ENCODE data around the gene NKAIN4.

DNA sequence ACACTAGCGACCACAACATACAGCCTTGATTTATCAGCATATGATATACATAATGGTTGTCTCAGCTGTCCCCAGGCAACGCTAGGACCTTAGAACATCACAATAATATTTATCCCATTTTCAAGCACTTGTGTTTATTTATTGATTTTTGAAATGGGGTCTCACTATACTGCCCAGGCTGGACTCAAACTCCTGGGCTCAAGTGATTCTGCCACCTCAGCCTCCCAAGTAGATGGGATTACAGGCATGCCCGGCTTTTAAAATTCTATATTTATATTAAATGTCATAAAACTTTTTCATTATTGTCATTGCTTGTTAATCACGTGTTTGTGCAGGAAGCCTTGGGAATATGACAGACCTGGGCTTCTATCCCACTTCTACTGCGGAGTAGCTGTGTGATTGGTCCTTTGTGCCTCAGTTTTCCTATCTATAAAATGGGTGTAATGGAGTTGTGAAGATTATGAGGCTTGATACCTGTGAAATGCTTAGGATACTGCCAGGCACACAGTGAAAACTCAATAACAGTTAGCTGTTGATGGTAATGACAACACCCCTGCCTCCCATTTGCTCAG is 48.9 kb upstream of the NKAIN4 start:
- TF ChIP-seq, protein P1, sequence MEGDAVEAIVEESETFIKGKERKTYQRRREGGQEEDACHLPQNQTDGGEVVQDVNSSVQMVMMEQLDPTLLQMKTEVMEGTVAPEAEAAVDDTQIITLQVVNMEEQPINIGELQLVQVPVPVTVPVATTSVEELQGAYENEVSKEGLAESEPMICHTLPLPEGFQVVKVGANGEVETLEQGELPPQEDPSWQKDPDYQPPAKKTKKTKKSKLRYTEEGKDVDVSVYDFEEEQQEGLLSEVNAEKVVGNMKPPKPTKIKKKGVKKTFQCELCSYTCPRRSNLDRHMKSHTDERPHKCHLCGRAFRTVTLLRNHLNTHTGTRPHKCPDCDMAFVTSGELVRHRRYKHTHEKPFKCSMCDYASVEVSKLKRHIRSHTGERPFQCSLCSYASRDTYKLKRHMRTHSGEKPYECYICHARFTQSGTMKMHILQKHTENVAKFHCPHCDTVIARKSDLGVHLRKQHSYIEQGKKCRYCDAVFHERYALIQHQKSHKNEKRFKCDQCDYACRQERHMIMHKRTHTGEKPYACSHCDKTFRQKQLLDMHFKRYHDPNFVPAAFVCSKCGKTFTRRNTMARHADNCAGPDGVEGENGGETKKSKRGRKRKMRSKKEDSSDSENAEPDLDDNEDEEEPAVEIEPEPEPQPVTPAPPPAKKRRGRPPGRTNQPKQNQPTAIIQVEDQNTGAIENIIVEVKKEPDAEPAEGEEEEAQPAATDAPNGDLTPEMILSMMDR (conservative IDR thresholded peaks at IDR 0.05; ENCODE audit: low read depth in 2 of 2): no peak
- TF ChIP-seq EZH2 (IDR thresholded peaks at IDR 0.05; ENCODE audit: low read depth, unreplicated experiment) (no peak), JUNB (IDR thresholded peaks at IDR 0.05; ENCODE audit: unreplicated experiment) (no peak), POLR2AphosphoS5 (IDR thresholded peaks at IDR 0.05; ENCODE audit: low read depth) (no peak), EZH2phosphoT487 (IDR thresholded peaks at IDR 0.05; ENCODE audit: unreplicated experiment) (no peak), STAT1 (IDR thresholded peaks at IDR 0.05; ENCODE audit: unreplicated experiment) (no peak), CREB1 (CRISPR knock-in tag; IDR thresholded peaks at IDR 0.05; ENCODE audit: low read depth) (no peak), ZNF331 (CRISPR knock-in tag; IDR thresholded peaks at IDR 0.05; ENCODE audit: low read depth) (no peak), ZNF114 (CRISPR knock-in tag; IDR thresholded peaks at IDR 0.05) (no peak)
- TF ChIP-seq, protein P2, sequence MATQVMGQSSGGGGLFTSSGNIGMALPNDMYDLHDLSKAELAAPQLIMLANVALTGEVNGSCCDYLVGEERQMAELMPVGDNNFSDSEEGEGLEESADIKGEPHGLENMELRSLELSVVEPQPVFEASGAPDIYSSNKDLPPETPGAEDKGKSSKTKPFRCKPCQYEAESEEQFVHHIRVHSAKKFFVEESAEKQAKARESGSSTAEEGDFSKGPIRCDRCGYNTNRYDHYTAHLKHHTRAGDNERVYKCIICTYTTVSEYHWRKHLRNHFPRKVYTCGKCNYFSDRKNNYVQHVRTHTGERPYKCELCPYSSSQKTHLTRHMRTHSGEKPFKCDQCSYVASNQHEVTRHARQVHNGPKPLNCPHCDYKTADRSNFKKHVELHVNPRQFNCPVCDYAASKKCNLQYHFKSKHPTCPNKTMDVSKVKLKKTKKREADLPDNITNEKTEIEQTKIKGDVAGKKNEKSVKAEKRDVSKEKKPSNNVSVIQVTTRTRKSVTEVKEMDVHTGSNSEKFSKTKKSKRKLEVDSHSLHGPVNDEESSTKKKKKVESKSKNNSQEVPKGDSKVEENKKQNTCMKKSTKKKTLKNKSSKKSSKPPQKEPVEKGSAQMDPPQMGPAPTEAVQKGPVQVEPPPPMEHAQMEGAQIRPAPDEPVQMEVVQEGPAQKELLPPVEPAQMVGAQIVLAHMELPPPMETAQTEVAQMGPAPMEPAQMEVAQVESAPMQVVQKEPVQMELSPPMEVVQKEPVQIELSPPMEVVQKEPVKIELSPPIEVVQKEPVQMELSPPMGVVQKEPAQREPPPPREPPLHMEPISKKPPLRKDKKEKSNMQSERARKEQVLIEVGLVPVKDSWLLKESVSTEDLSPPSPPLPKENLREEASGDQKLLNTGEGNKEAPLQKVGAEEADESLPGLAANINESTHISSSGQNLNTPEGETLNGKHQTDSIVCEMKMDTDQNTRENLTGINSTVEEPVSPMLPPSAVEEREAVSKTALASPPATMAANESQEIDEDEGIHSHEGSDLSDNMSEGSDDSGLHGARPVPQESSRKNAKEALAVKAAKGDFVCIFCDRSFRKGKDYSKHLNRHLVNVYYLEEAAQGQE (IDR thresholded peaks at IDR 0.05; ENCODE audit: unreplicated experiment): no peak
- TF ChIP-seq, protein P3, sequence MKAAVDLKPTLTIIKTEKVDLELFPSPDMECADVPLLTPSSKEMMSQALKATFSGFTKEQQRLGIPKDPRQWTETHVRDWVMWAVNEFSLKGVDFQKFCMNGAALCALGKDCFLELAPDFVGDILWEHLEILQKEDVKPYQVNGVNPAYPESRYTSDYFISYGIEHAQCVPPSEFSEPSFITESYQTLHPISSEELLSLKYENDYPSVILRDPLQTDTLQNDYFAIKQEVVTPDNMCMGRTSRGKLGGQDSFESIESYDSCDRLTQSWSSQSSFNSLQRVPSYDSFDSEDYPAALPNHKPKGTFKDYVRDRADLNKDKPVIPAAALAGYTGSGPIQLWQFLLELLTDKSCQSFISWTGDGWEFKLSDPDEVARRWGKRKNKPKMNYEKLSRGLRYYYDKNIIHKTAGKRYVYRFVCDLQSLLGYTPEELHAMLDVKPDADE (IDR thresholded peaks at IDR 0.05): no peak
